ENCODE measurements around the gene KAZALD1.

The KAZALD1 gene

DNA sequence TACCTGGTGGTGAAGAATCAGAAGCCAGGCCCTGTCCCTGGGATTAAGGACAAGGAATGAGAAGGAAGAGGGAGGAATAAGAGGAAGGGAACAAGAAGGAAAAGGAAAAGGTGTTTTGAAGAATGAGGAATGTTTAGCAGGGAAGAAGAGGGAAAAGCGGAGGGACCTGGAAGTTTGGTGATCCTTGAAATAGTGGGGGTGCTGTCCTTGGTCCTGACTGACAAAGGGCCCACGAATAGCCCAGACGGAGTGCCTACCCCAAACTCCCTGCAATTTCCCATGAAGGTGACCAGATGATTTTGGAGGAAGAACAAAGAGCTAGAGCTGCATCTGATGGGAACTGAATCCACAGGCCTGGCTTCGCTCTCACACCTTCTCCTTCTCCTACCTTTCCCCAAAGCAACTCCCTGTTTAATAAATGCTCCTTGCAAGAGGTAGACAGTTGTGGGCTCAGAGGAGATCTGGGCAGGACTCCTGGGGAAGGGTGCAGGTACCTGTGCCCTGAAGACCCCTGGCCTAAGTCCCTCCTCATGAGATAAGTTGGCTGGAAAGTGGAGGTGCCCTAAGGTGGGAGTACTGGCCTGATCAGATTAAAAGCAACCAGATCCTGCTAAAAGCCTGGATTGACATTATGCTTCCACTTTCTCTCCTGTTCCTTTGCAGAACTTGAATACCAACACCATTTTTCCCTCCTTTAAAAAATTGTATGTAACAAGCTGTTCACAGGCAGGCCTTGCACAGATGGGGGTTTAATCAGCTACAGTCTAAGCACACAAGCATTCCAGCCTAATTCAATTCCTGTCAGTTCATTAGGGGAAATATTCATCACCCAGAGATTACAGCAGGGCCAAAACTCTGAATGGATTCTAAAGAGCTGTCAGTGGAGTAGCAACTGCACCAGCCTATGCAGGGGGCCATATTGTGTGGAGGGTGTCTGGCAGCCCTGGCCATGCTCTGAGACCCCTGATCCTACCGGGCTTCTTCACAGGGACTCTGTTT lies 19.4 kb downstream of the KAZALD1 start:
- H3K4me3 ChIP-seq (ENCODE audit: low read depth in 1 of 2, low read length in 2 of 2): no peak overlapping the region
- H3K27ac ChIP-seq (ENCODE audit: low read depth, low read length): no peak overlapping the region
- no peaks in the 10 kb centered on the region for H3K9me3 ChIP-seq (ENCODE audit: control insufficient read depth in 1 of 2, low read length in 2 of 2)
- peaks cover 30 to 35% of the 10 kb centered on the region in 2 donors for H3K27me3 ChIP-seq (ENCODE audit: control insufficient read depth in 1 of 2, insufficient read depth in 2 of 2, low read length in 2 of 2)
- no peak overlapping the region for H3K9ac ChIP-seq (ENCODE audit: low read depth in 1 of 2, low read length in 2 of 2)
- no peaks in the 10 kb centered on the region for H3K36me3 ChIP-seq (ENCODE audit: control insufficient read depth in 1 of 2, insufficient read depth in 2 of 2, low read length in 2 of 2)
- H3K4me1 ChIP-seq (ENCODE audit: control insufficient read depth in 1 of 2, insufficient read depth in 2 of 2, low read length in 2 of 2): no peaks in the 10 kb centered on the region

DNA sequence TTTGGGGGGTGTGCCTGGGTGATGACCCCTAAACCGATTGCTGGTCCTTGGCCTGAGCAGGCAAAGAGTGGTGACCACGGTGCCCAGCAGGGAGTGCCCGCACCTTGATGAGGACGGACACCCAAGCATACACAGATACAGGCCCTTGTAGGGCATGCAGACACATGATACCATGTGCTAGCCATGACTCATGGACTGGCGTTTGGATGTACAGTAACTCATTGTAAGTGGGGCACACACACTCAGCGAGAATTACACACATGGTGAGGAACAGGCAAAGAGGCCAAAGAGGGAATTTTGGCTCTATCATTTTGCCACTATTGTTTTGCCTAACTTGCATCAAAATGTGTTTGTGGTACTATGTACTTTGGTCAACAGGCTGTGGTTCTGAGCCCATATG lies 24.1 kb downstream of the KAZALD1 start:
- no peak overlapping the region for H3K4me3 ChIP-seq (ENCODE audit: low read depth in 1 of 2, low read length in 2 of 2)
- no peak overlapping the region for H3K9ac ChIP-seq (ENCODE audit: low read depth in 1 of 2, low read length in 2 of 2)
- H3K27me3 ChIP-seq (ENCODE audit: control insufficient read depth in 1 of 2, insufficient read depth in 2 of 2, low read length in 2 of 2): peaks cover 46 to 57% of the 10 kb centered on the region in 2 donors
- no peak overlapping the region for H3K27ac ChIP-seq (ENCODE audit: low read depth, low read length)
- no peaks in the 10 kb centered on the region for H3K9me3 ChIP-seq (ENCODE audit: control insufficient read depth in 1 of 2, low read length in 2 of 2)
- no peaks in the 10 kb centered on the region for H3K36me3 ChIP-seq (ENCODE audit: control insufficient read depth in 1 of 2, insufficient read depth in 2 of 2, low read length in 2 of 2)
- H3K4me1 ChIP-seq (ENCODE audit: control insufficient read depth in 1 of 2, insufficient read depth in 2 of 2, low read length in 2 of 2): peaks cover 0 to 7% of the 10 kb centered on the region in 2 donors

DNA sequence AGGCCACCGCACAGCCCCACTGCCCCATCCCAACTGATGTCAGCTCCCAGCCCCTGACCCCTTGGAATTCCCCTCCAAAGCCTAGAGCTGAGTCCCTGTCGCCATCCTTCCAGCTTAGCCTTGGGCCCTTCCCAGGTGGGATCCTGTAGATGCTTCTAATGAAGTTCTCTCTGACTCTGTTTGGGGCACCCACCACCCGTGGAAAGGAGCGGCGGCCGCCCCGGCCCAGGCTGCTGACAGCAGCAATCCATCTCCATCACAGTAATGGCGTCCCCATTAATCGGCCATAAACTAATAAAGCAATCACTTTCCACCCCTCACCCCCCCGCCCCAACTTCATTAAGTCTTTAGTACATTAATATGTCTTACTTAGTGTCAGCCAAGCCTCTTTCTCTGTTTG lies 25.6 kb downstream of the KAZALD1 start:
- no peaks in the 10 kb centered on the region for H3K9me3 ChIP-seq (ENCODE audit: control insufficient read depth in 1 of 2, low read length in 2 of 2)
- H3K4me3 ChIP-seq (ENCODE audit: low read depth in 1 of 2, low read length in 2 of 2): no peak overlapping the region
- H3K4me1 ChIP-seq (ENCODE audit: control insufficient read depth in 1 of 2, insufficient read depth in 2 of 2, low read length in 2 of 2): peaks cover 0 to 7% of the 10 kb centered on the region in 2 donors
- peaks cover 54 to 67% of the 10 kb centered on the region in 2 donors for H3K27me3 ChIP-seq (ENCODE audit: control insufficient read depth in 1 of 2, insufficient read depth in 2 of 2, low read length in 2 of 2)
- H3K36me3 ChIP-seq (ENCODE audit: control insufficient read depth in 1 of 2, insufficient read depth in 2 of 2, low read length in 2 of 2): no peaks in the 10 kb centered on the region
- H3K27ac ChIP-seq (ENCODE audit: low read depth, low read length): no peak overlapping the region
- no peak overlapping the region for H3K9ac ChIP-seq (ENCODE audit: low read depth in 1 of 2, low read length in 2 of 2)

DNA sequence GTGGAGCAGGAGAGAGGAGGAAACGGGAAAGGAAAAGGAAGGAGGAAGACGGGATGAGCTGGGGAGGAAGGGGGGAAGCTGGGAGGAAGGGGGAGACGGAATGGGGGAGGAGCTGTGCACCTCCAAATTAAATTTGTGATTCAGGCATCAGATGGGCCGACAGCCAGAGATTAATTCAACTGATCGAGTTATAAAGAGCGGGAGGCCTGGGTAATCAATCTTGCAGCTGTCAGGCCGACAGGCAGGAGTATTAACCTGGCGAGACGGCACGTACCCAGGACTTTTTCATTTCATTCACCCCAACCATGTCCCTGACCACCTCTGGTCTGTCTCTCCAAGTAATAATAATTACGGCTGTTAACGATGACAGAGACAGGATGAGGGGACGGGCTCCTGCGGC lies 26.2 kb downstream of the KAZALD1 start:
- H3K36me3 ChIP-seq (ENCODE audit: control insufficient read depth in 1 of 2, insufficient read depth in 2 of 2, low read length in 2 of 2): no peaks in the 10 kb centered on the region
- H3K9me3 ChIP-seq (ENCODE audit: control insufficient read depth in 1 of 2, low read length in 2 of 2): no peaks in the 10 kb centered on the region
- H3K4me3 ChIP-seq (ENCODE audit: low read depth in 1 of 2, low read length in 2 of 2): no peak overlapping the region
- H3K4me1 ChIP-seq (ENCODE audit: control insufficient read depth in 1 of 2, insufficient read depth in 2 of 2, low read length in 2 of 2): peaks cover 0 to 7% of the 10 kb centered on the region in 2 donors
- peaks cover 54 to 68% of the 10 kb centered on the region in 2 donors for H3K27me3 ChIP-seq (ENCODE audit: control insufficient read depth in 1 of 2, insufficient read depth in 2 of 2, low read length in 2 of 2)
- no peak overlapping the region for H3K27ac ChIP-seq (ENCODE audit: low read depth, low read length)
- no peak overlapping the region for H3K9ac ChIP-seq (ENCODE audit: low read depth in 1 of 2, low read length in 2 of 2)

DNA sequence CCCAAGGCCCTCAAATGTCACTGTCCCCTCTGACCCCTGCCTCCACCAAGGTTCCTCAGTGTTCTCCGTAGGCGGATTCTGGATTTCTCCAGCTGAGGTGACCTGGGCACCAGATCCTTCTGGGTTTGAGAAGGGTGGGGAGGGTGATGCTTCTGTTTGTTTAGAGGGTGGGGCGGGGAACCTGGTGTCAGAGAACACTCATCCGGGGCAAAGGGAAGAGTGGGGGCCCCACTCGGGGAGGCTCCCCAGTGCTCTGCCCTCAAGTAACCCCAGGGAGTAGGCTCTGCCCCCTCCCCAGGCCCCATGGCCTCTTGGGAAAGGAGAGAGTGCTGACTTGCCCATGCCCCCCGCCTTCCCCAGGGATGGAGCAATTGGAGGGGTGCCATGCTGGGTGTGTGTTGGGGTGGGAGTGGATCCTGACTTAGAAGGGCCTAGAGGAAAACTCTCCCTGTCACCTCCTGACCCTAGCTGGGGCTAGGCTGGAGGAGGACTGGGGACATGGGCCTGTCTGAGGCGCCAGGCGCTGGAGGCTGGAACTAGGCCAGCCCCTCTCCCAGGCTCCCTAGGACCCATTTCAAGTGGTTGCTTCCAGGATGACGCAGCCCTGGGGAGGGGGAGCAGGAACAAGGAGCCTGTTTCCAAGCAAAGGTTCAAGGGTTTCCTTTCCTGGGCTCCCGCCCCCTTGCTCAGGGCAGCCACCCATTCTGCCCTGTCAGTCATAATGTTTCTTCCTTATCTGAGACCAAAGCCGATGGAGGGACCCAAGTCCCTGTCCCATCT lies 27.9 kb downstream of the KAZALD1 start:
- H3K9me3 ChIP-seq (ENCODE audit: control insufficient read depth in 1 of 2, low read length in 2 of 2): no peaks in the 10 kb centered on the region
- peaks cover 57 to 72% of the 10 kb centered on the region in 2 donors for H3K27me3 ChIP-seq (ENCODE audit: control insufficient read depth in 1 of 2, insufficient read depth in 2 of 2, low read length in 2 of 2)
- no peak overlapping the region for H3K27ac ChIP-seq (ENCODE audit: low read depth, low read length)
- H3K36me3 ChIP-seq (ENCODE audit: control insufficient read depth in 1 of 2, insufficient read depth in 2 of 2, low read length in 2 of 2): no peaks in the 10 kb centered on the region
- no peak overlapping the region for H3K4me3 ChIP-seq (ENCODE audit: low read depth in 1 of 2, low read length in 2 of 2)
- peaks cover 0 to 7% of the 10 kb centered on the region in 2 donors for H3K4me1 ChIP-seq (ENCODE audit: control insufficient read depth in 1 of 2, insufficient read depth in 2 of 2, low read length in 2 of 2)
- no peak overlapping the region for H3K9ac ChIP-seq (ENCODE audit: low read depth in 1 of 2, low read length in 2 of 2)

DNA sequence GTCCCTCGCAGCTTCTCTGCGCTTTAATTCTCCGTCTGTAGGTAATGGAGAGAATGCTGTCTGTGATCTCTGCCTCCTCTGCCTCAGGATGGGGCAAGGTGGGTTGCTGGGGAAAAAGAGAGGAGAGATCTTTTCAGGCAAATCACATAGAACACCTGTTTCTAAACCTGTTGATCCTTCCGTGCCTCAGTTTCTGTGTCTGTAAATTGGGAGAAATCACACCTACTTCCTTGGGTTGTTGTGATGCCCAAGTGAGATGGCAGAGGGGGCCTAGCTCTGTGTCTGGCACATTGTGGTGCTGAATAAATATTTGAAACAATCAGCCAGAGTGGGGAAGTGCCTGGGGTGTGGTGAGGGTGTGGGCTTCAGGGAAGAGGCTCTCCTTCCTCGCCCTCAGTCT lies 28.8 kb downstream of the KAZALD1 start:
- Histone ChIP-seq H3K9ac (ENCODE audit: low read depth in 1 of 2, low read length in 2 of 2) (no peak overlapping the region), H3K27ac (ENCODE audit: low read depth, low read length) (no peak overlapping the region), H3K9me3 (ENCODE audit: control insufficient read depth in 1 of 2, low read length in 2 of 2) (no peaks in the 10 kb centered on the region), H3K36me3 (ENCODE audit: control insufficient read depth in 1 of 2, insufficient read depth in 2 of 2, low read length in 2 of 2) (no peaks in the 10 kb centered on the region), H3K4me3 (ENCODE audit: low read depth in 1 of 2, low read length in 2 of 2) (no peak overlapping the region), H3K27me3 (ENCODE audit: control insufficient read depth in 1 of 2, insufficient read depth in 2 of 2, low read length in 2 of 2) (peaks cover 54 to 64% of the 10 kb centered on the region in 2 donors), H3K4me1 (ENCODE audit: control insufficient read depth in 1 of 2, insufficient read depth in 2 of 2, low read length in 2 of 2) (peaks cover 0 to 7% of the 10 kb centered on the region in 2 donors)

DNA sequence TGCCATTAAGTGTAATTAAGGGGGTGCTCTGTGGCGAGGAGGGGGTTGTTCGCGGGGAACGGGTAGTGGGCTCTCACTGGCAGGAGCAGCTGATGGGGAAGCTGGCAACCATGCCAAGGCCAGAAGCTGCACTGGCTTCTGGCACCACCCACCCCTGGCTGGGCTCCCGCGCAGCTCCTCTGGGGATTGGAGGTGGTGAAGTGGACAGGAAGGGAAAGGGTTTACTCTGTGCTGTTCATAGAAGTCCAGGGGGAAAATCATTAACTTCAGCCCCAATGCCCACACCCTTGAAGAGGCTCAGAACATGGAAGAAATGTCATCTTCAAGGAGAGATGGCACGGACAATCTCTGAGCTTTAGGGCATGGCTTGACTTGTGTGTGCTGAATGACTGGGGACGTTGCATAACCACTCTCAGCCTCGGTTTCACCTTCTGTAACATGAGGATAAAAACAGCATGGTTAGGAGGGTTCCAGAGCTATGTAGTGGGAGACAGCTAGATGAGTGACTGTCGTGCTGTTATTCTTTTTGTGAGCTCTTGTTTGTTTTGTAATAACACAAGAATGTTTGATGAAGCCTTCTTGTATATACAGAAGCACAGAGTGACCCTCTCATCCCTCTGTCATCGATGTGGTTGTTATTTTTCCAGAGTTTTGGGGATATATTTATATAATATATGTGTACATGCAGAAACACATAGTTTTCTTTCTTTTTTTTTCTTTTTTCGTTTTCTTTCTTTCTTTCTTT lies 29.9 kb downstream of the KAZALD1 start:
- Histone ChIP-seq H3K36me3 (ENCODE audit: control insufficient read depth in 1 of 2, insufficient read depth in 2 of 2, low read length in 2 of 2) (no peaks in the 10 kb centered on the region), H3K4me3 (ENCODE audit: low read depth in 1 of 2, low read length in 2 of 2) (no peak overlapping the region), H3K27ac (ENCODE audit: low read depth, low read length) (no peak overlapping the region), H3K9me3 (ENCODE audit: control insufficient read depth in 1 of 2, low read length in 2 of 2) (no peaks in the 10 kb centered on the region), H3K27me3 (ENCODE audit: control insufficient read depth in 1 of 2, insufficient read depth in 2 of 2, low read length in 2 of 2) (peaks cover 51 to 56% of the 10 kb centered on the region in 2 donors), H3K4me1 (ENCODE audit: control insufficient read depth in 1 of 2, insufficient read depth in 2 of 2, low read length in 2 of 2) (peaks cover 0 to 7% of the 10 kb centered on the region in 2 donors), H3K9ac (ENCODE audit: low read depth in 1 of 2, low read length in 2 of 2) (no peak overlapping the region)

DNA sequence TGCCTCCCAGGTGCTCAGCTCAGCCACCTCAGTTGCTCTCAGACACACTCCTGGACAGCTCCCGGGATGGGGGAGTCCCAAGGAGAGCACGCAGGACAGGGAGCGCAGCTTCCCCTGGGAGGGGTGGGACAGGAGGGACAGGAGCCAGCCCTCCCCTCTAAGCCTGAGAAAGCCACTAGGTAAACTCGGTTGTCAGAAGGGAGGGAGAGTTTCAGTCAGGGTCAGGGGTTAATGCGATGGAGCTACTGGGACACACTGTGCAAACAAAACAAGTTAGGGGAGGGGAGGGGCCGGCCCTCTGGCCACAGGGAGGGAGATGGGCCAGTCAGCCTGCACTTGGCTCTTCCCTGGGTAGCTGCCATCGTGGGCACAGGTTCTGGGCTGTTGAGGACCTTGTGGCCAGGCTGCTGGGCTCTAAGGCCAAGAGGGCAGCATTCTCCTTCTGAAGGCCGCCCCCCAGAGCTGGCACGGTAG lies 31.1 kb downstream of the KAZALD1 start:
- no peak overlapping the region for H3K4me3 ChIP-seq (ENCODE audit: low read depth in 1 of 2, low read length in 2 of 2)
- peaks cover 0 to 4% of the 10 kb centered on the region in 2 donors for H3K4me1 ChIP-seq (ENCODE audit: control insufficient read depth in 1 of 2, insufficient read depth in 2 of 2, low read length in 2 of 2)
- peaks cover 44 to 53% of the 10 kb centered on the region in 2 donors for H3K27me3 ChIP-seq (ENCODE audit: control insufficient read depth in 1 of 2, insufficient read depth in 2 of 2, low read length in 2 of 2)
- H3K9me3 ChIP-seq (ENCODE audit: control insufficient read depth in 1 of 2, low read length in 2 of 2): no peaks in the 10 kb centered on the region
- H3K27ac ChIP-seq (ENCODE audit: low read depth, low read length): no peak overlapping the region
- H3K9ac ChIP-seq (ENCODE audit: low read depth in 1 of 2, low read length in 2 of 2): no peak overlapping the region
- no peaks in the 10 kb centered on the region for H3K36me3 ChIP-seq (ENCODE audit: control insufficient read depth in 1 of 2, insufficient read depth in 2 of 2, low read length in 2 of 2)

DNA sequence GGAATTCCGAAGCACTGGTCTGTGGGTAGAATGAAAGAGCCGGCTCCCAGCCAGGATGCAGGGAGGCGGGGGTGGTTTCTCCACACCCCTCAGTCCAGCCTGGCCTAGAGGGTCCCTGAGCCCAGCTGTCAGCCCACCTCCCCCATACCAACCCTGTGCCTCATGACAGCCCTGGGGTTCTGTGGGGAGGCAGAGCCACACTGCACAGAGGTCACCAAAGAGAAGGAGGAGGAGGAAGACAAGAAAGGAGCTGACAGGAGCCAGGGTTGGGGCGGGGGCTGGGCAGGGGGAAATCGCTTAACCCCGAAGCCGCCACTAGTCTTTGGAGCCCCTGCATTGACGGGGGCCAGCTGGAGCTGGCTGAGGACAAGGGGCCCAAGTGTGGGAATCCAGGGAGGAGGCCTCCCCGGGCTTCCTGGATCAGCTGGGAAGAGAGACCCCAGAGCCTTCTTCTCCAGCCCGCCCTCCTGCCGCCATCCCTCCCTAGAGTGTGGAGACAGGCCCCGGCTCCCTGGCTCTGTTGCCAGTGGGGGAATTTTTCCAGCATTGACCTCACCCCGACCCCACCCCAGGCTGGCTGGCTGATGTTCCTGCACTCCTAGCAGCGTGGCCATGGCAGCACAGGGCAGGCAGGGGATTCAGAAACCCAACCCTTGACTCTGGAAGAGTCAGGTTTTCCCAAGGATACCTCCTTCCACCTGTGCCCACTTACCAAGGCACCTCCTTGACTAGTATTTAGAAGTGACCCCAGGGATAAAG lies 32.5 kb downstream of the KAZALD1 start:
- H3K9me3 ChIP-seq (ENCODE audit: control insufficient read depth in 1 of 2, low read length in 2 of 2): no peaks in the 10 kb centered on the region
- H3K27ac ChIP-seq (ENCODE audit: low read depth, low read length): no peak overlapping the region
- H3K27me3 ChIP-seq (ENCODE audit: control insufficient read depth in 1 of 2, insufficient read depth in 2 of 2, low read length in 2 of 2): peaks cover 38 to 43% of the 10 kb centered on the region in 2 donors

More for the DNA sequence above, 32.5 kb downstream of the KAZALD1 start:
- Histone ChIP-seq H3K4me1 (ENCODE audit: control insufficient read depth in 1 of 2, insufficient read depth in 2 of 2, low read length in 2 of 2) (no peaks in the 10 kb centered on the region), H3K4me3 (ENCODE audit: low read depth in 1 of 2, low read length in 2 of 2) (no peak overlapping the region), H3K9ac (ENCODE audit: low read depth in 1 of 2, low read length in 2 of 2) (no peak overlapping the region), H3K36me3 (ENCODE audit: control insufficient read depth in 1 of 2, insufficient read depth in 2 of 2, low read length in 2 of 2) (no peaks in the 10 kb centered on the region)

Measured in duodenal mucosa (tissue), 2 donors.